GM21717 (cell line): ENCODE measurements around the gene QRFP.

ENCODE experiments used
- ATAC-seq: cut with Tn5 transposase; IDR thresholded peaks from one replicate; pipeline ENCODE4 v1.9.1; 2021; ENCODE audit warnings: mild to moderate bottlenecking, moderate library complexity; ENCODE audit not compliant: unreplicated experiment

The QRFP gene

DNA sequence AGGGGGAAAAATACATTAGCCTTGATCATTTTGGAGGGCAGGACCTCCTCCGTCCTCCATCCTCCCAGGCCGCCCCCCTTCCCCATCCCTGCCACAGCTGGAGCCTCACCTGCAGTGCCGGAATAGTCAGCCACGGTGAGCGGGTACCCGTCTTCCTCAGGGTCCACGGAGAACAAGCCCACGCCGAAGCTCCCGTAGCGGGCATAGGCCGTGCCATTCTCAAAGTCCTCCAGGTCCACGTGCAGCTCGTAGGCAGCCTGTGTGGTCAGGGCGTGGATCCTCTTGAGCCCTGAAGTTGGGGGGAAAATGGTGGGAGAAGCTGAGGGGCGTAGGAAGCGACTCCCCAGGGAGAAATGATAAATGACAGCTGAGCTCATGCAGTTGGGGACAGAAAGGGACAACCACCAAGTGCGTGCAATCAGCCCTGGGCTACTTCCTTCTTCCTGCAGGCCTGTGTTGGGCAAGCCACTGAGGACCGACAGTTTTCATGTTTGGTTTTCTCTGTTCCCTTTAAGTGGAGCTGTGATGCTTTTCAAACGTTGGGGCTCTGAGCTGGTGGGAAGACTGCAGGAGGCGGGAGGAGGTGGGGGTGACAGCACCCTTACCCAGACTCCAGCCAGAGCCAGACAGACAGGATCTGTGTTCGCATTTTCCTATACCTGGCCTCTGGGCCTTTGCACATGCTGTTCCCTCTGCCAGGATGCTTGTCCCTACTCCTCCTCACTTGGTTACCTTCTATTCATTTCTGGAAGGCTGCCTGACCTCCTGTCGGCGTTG lies 8.7 kb upstream of the QRFP start:
- no peak for ATAC-seq

GRCh38 chr9:130904070-130905044 lies 7.7 kb upstream of the QRFP start:
- ATAC-seq = no peak

DNA sequence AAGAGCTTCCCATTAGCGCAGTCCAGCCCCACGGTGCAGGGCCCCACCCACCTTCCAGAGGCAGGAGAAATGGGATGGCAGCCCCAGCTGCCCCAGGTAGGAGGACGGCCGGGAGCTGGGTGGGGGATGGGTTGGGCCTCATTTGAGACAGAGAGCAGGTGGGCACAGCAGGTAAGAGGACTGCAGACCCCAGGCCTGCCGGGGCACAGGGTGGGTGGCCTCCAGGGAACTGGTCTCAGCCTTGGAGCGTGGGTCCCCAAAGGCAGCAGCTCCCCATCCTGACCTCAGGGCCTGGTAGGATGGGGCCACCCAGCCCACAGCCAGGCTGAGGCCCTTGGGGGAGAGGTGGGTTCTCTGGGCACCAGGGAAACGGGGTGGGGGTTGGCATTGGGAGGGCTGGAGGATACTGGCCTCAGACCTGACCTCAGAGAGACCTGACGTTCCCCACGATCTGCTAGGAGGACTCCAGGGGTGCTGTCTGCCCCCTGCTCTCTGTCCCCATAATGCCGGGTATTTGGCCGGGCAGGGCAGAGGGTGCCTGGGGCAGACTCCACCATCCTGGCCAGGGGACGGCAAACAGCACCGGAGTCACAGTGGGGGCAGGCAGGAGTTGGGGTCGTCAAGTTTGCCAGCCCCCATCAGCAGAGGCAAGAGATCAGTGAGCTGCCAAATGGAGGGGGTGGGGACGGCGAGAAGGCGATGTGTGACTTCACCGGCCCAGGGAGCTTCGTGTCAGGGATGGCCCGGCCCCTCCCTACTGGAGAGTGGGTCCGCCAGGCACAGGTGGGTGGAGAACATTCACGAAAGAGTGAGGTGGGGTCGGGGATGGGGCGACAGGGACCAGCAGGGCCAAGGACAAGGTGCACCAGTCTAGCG lies 6.8 kb upstream of the QRFP start:
- ATAC-seq = no peak

DNA sequence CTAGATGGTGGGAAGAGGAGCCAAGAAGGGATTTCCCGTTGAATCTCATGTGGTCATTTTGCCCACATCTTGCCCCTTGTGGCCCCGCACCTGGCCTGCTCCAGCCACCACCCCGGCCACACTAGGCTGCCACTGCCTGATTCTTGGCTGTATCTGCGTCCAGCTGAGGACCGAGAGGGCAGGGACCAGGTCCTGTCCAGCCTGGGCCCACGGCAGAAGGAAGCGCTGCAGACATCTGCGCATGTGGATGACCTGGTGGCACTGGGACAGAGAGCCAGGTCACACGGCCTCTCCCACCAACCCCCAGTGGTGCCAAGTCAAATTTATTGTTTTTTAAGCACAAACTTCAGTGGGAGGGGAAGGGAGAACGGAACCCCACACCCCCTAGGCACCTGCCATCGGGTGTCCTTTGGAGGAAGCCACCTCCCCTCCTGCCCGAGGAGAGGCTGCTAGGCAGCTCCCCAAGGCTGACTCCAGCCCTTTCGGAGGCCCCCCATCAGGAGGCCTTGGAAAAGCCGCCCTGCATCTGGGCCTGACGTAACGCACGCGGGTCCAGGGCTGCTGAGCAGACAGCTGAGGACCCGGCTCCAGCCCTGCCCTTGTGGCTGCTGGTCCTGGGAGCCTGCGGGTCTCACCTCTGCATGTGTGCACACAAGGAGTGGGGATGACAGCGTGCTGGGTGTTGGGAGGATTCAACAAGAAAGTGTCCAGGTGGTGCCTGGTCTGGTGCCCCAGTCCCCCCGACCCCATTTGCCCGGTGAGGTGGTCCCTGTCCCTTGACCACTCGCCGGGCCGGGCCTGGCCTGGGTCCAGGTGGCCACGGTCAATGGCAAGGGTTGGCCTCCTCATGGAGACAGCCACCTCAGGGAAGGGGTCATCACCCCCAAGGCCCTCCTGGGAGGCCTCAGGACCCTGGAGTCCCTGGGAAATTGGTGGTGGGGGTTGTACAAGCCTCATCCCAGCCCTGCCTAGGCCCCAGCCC lies 5.9 kb upstream of the QRFP start:
- no peak for ATAC-seq

DNA sequence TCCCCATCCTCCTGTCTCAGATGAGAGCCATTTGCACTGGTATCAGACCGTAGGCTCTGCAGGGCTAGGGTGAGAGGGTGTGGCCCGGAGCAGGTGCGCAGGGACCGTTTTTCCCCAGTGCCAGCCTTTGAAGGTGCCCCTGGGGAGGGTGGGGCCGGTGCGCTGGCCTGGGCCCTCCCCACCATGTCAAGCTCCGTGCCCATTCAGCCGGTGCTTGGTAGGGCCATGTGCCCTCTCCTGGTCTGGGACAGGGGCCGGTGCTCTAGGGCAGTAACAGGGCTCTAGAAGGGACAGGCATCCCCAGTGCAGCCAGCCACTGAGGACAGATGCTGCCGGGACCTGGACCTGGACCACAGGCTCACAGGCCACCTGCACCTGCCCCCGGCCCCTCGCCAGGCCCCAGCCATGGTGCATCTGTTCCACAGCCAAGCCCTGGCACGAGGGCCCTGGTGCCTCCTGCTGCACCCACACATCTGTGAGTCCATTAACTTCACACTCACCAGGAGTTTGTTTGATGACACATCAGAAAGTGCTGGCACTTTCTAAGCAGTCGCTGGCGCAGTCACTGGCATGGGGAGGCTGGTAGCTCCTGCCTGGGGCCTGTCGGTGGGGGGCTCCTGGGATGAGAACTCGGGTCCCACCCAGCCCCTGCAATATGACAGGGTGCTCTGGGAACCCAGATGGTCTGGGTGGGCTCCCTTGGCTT lies 5.0 kb upstream of the QRFP start:
- ATAC-seq = no peak

DNA sequence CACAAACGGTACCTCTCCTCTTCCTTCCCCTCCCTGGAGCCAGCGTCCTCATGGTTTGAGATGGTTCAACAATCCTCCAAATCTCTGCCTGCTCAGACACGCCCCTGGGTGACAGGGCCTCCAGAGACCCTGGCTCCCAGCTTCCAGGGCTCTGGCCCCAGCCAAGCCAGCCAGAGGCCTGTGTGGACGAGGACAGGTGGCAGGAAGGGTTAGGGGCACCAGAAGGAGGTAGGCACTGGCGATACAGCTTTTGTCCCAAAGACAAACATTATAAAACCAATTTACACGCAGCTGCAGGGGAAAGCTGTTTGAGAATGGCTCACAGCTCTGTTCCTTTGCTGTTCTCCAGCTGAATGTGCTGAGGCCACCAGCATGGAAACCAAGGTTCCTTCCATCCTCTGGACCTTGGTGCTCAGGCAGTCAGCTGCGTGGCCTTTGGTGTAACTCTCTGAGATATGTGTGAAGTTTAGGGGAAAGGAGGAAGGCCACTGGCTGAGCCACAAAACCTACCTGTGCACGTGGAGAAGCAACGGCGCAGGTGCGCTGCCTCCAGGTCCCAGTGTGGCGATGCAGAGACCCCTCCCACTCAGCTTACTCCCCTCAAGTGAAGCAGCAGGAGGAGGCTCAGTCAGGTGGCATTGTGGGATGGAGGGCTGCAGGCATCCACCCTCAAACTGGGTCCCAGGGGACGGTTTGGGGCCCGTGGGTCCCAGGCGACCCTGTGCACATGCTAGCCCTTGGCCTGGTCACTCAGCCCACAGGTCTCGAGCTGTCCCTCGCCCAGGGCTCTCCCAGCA lies 4.3 kb upstream of the QRFP start:
- ATAC-seq = no peak

DNA sequence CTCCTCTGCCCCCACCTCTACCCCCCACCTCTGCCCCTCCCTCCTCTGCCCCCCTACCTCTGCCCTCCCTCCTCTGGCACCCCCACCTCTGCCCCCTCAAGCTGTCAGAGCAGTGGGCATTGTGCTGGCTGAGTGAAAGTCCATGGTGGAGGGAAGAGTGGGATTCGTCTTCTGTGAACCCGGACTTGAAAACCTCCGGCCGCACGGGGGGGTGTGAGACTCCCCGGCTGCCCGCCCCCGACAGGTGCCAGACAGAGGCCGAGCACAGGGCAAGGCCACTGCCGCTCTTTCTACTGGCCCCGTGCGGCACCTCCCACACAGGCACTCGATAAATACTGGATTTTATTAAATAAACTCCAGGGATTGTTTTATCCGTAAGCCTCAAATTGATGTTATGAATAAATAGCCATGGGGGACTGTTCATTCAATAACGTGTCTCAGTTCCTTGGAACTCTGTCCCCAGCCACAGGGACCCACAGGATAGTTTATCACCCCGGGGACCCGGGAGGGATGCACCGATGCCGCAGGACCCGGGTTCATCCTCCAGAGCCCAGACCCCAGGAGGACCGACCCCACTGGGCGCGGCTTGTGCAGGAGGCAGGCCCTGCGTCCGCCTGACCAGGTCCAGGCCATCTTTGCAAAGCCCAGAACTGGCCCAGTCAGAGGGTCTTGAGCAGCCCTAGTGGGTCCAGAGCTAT lies 2.6 kb upstream of the QRFP start:
- ATAC-seq = no peak

- ATAC-seq = no peak
These were observed 1.9 kb upstream of the QRFP start for GRCh38 chr9:130898552-130898852.

DNA sequence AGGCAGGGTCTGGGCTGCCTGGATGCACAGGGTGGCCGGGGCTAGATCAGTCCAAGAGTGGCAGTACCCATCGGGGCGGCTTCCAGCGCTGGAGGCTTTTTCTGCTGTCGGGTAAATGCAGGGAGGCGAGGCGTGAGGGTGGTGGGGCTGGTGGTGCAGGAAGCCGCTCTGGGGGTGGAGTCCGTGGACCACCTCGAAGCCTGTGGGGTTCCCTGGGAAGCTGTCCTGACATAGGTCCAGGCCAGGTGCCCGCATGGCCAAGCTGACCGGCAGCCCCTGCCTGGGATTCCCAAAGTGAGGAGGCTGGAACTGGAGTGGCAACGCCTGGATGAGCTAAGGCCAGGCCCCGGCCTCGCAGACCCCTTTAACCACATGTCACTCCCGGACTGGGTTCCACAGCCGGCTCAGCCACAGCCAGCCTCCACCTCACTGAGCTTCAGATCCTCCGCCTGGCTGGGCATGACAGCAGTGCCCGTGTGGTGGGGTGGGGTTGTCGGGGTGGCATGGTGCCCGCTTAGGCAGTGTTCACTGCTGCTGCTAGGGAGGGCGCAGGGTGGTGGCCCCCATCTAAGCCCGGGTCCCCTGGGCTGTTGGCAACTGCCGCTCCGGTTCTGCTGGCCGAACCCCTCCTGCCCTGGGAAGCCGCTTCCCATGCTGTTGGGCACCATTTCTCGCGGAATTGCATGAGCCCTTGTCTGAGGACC lies 1.4 kb upstream of the QRFP start:
- ATAC-seq = no peak

DNA sequence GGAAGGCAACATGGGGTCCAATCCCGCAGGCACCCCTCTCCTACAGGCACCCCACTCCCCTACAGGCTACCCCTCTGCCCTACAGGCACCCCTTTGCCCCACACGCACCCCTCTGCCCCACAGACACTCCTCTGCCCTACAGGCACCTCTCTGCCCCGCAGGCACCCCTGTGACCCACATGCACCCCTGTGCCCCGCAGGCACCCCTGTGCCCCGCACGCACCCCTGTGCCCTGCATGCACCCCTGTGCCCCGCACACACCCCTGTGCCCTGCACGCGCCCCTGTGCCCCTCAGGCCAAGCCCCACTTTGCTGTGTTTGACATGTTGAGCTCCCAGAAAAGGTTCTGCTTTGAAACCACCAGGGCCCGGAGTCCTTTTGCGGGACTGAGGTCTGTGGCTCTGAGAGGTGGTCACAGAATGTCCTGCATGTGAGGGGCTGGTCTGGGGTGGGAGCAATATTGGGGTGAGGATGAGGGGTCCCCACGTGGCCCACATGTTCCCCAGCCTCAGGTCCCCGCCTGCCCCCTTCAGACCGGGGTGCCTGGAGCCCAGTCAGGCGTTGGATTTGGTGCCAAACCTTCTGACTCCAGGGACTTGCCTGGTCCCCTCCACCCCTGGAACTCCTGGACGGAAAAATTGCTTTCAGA lies 616 bp upstream of the QRFP start:
- ATAC-seq = no peak

DNA sequence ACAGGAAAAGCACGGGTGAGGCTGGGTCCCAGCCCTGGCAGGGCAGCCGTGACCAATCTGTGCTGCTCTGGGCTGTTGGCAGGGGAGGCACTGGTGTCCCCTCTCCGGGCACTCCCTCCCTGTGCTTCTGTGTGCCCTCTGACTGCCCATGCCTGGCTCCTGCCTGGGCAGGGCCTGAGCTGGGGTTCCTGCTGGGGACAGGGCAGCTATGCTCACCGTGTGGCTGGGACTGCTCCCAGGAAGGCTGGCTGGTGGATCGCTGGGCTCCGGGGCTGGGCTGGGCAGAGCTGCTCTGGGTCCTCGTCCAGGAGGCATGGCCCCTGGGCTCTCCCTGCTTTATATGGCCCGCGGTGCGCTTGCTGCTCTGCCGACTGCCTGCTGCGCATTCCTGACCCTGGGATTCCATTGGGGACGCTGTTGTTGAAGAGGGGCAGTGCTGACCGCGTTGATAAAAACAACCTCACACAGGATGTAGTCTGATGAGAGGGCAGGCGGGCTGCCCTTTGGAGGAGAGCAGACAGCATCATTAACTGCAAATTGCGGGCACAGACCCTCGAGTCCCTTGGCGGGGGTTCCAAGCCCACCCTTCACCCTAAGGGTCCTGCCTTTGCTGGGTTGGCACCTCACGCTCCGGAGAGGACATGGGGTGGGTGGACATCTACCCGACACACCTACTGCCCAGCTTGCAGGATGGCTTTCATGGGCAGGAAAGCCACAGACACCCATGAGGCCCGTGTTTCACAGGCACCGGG lies 955 bp downstream of the QRFP start:
- ATAC-seq = no peak

DNA sequence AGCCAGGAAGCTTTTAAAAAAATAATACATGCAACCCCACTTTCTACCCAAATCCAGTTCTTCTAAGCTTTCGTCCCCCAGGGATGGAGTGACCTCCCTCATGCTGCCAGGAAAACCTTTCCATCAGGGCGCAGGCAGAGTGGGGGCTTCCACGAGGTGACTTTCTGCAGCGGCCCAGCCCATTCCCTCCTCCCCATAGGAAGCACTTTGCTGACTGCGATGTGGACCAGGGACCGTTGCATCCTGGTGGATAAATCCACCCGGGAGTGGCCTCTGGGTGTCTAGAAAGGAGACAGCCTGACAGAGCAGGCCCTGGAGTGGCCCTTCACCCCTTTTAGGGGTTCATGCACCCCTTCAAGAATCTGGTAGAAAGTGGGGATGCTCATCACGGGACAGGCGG lies 1.6 kb downstream of the QRFP start:
- no peak for ATAC-seq

- ATAC-seq = no peak
These were observed 2.1 kb downstream of the QRFP start for GRCh38 chr9:130894546-130894945.

GRCh38 chr9:130893341-130894101 lies 3.1 kb downstream of the QRFP start:
- ATAC-seq = no peak

- no peak for ATAC-seq
These were observed 3.9 kb downstream of the QRFP start for GRCh38 chr9:130892477-130893304.
